HG02870 (cell line): ENCODE measurements around the gene TSPOAP1.

Experiments used
- ATAC-seq: cut with Tn5 transposase; IDR thresholded peaks from one replicate; pipeline ENCODE4 v1.9.1; 2021; ENCODE audit warnings: mild to moderate bottlenecking, moderate library complexity; ENCODE audit not compliant: unreplicated experiment

TSPOAP1 gene

DNA sequence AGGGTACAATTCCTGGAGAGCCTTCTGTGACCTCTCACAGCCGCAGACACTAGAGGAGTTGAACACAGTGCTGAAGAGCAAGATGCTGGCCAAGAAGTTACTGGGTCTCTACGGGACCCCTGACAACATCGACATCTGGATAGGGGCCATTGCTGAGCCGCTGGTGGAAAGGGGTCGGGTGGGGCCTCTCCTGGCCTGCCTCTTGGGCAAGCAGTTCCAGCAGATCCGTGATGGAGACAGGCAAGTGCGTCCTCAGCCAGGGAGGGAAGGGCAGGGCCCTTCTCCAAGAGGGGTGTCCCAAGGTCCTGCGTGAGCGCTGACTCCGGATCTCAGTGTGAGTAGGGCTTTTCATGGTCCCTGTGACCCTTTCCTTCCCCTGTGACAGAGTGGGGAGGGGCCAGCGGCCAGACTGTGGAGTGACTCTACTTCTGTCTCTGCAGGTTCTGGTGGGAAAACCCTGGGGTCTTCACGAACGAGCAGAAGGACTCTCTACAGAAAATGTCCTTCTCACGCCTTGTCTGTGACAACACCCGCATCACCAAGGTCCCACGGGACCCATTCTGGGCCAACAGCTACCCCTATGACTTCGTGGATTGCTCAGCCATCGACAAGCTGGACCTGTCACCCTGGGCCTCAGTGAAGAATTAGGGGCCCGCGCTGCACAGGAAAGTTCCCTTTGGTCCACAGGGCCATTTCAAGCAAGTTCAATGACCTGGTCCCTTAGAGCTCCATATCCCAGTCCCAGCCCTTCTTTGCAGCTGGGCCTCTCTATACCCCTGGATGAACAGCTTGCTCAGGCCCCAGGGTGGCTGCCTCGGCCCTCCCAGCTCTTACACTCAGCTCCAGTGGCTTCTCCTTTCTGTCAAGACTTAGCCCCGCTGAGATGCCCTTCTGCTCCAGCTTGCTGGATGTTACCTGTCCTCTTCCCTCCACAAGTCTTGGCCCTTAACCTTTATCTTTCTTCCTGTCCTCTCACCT is 61.0 kb downstream of the TSPOAP1 start:
- no peak for ATAC-seq

DNA sequence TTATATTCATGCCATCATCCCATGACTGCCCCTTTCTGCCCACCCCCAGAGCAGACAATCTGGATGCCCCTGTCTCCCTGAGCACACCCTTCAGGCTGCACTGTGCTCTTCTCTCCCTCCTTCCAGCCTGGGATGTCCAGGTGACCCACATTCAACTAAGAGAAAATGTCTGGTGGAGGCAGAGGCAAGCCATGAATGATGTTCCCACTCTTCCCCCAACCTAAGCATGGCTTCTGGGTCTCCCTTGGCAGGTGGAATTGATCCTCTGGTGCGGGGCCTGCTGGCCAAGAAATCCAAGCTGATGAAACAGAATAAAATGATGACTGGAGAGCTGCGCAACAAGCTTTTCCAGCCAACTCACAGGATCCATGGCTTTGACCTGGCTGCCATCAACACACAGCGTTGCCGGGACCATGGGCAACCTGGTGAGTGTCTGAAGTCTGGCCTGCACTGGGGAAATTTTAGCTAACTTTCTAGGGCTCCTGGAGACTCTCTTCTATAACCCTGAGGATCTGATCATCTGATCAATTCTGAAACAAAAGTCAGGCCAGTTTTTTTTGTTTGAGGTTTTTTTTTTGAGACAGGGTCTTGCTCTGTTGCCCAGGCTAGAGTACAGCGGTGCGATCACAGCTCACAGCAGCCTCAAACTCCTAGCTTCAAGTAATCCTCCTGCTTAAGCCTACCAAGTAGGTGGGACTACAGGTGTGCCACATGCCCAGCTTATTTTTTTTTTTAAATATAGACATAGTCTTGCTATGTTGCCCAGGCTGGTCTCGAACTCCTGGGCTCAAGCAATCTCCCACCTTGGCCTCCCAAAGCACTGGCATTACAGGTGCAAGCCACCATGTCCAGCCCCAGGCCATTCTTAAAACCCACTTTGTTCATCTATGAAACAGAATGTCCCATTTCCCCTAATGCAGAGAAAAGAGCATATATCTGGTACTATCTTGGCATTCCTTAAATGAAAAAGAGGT is 62.4 kb downstream of the TSPOAP1 start:
- no peak for ATAC-seq

DNA sequence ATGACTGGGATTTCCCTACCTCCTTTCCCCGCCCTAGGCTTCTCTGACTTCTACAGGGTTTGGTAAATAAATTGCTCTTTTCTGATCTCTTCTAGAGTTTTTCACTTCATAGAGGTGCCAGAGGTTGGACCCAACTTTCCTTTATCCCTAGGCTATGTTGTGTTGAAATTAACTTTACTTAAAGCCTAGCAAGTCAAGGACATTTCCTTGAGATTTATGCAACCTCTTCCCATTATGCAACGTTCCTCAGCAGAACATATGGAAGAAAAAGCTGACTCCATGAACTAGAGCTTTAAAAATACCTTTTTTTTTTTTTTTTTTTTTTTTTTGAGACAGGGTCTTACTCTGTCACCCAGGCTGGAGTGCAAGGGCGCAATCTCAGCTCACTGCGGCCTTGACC is 63.3 kb downstream of the TSPOAP1 start:
- ATAC-seq, result no peak

DNA sequence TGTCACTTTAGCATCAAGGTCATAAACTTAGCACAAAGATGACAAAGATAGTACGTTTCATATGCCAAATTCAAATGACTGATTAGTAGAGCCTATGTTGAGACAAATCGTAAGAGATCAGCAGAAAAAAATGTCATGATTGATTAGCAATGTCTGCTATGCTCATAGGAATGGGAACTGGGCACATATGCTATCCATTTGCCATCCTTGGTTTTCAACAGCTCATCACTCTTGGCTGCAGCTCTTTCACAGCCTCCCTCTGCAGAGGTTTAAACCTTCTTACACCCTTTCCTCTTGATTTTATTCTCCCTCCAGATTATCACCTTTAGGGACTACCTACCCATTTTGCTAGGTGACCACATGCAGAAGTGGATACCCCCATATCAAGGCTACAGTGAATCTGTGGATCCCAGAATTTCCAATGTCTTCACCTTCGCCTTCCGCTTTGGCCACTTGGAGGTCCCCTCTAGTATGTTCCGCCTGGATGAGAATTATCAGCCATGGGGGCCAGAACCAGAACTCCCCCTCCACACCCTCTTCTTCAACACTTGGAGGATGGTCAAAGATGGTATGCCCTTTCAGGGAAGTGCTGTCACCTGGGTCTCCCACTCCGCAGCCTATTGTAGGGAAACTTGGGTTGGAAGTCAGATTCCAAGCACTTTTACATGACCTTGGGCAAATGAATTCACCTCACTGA is 64.0 kb downstream of the TSPOAP1 start:
- ATAC-seq, result no peak

DNA sequence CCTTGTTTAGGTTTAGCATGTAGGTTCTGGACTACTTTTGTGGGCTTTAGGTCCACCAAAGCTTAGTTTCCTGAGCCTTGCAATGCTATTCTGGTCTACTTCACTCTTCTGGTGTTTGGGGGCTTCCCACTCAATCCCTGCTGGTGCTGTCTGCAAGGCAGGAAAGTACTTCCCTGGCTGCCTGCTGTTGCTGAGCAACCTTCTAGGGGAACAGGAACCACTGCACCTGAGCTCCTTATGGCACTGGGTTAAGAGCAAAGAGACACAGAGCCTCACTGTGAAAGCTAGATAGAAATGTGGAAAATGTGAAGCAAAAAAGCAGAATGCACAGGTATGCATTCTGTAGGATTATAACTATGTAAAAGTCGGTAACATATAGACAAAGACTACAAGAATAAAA is 64.8 kb downstream of the TSPOAP1 start:
- ATAC-seq, result no peak

DNA sequence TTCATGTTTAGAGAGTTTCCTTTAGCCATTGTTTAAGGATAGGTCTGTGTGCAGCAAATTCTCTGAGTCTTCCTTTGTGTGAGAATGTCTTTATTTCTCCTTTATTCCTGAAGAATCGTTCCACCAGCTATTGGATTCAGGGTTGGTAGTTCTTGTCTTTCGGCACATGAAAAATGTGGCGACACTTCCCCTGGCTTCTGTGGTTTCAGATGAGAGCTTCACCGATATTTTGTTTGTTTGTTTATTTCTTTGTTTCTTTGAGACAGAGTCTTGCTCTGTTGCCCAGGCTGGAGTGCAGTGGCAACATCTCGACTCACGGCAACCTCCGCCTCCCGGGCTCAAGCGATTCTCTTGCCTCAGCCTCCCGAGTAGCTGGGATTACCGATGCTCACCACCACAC is 66.4 kb downstream of the TSPOAP1 start:
- no peak for ATAC-seq

DNA sequence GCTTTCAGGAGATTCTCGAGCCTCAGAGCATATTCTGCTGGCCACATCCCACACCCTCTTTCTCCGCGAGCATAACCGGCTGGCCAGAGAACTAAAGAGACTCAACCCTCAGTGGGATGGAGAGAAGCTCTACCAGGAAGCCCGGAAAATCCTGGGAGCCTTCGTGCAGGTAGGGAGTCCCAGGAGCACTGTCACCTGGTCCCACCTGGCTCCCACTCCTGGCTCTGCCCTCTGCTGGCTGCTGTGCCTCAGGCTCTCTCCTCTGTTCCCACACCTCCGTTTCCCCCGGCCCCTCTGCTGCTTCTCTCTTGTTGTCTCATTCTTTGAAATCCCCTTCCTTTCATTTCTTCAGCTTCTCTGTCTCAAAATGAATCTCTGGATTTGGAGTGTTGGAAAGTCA is 73.8 kb downstream of the TSPOAP1 start:
- ATAC-seq, result no peak

DNA sequence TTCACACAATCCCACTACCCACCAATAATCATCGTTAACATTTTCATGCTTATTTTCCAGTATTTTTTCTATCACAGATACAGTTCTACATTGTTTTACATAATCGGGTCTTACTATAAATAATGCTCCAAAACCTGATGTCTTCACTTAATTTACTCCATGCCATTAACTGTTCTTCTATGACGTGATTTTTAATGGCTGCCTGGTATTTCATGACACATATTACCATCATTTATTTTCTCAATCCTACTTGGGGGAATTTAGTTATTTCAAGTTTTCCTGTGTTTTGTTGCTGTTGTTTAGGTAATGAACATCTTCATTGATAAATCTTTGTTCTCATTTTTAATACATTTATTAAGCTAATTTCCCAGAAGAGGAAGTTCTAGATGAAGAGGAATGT is 75.5 kb downstream of the TSPOAP1 start:
- ATAC-seq, result no peak

DNA sequence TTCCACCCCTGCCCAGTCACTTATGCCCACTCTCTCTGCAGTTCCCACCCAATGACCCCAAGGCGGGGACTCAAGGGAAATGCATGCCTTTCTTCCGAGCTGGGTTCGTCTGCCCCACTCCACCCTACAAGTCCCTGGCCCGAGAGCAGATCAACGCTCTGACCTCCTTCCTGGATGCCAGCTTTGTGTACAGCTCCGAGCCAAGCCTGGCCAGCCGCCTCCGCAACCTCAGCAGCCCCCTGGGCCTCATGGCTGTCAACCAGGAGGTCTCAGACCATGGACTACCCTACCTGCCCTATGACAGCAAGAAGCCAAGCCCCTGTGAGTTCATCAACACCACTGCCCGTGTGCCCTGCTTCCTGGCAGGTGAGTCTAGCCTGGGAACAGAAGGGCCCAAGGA is 76.5 kb downstream of the TSPOAP1 start:
- ATAC-seq, result no peak
